ENCODE results near the gene RPTOR.

DNA sequence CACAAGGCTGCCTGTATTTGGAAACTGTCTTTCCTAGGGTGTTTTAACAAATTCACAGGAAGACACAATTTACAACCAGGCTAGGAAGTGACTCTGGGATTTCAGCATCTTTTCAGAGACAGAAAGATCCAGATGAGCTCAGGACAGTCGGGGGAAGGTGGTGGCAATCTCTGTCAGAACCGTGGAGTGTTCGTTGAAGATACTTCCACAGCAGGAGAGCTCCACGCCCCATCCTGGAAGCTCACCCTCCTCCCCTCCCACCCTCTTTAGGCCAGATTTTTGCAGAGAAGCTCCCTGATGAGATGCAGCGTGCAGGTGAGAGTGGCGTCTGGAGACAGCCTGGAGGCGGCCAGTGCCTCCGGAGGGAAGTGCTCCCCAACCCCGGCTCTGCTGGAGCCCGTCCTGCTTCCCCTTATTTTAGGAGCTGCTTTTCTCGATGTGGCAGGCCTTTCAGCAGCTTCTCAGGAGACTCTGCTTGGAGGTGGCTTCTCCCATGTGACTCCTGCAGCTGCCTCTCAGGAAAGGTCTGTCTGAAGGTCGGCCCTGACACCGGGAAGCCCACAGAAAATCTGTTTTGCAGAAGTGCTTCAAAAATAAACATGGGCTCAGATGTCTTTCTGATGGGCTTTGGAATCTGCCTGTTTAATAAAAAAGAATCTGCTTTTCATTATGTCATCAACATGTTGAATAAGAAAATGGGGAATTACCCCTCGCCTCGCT lies 260.6 kb downstream of the RPTOR start:
- TF ChIP-seq, protein P1, sequence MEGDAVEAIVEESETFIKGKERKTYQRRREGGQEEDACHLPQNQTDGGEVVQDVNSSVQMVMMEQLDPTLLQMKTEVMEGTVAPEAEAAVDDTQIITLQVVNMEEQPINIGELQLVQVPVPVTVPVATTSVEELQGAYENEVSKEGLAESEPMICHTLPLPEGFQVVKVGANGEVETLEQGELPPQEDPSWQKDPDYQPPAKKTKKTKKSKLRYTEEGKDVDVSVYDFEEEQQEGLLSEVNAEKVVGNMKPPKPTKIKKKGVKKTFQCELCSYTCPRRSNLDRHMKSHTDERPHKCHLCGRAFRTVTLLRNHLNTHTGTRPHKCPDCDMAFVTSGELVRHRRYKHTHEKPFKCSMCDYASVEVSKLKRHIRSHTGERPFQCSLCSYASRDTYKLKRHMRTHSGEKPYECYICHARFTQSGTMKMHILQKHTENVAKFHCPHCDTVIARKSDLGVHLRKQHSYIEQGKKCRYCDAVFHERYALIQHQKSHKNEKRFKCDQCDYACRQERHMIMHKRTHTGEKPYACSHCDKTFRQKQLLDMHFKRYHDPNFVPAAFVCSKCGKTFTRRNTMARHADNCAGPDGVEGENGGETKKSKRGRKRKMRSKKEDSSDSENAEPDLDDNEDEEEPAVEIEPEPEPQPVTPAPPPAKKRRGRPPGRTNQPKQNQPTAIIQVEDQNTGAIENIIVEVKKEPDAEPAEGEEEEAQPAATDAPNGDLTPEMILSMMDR (IDR thresholded peaks at IDR 0.05; ENCODE audit: extremely low read depth in 1 of 2, insufficient read depth in 1 of 2, low read depth in 1 of 2, low read length in 2 of 2) = no peak
- no peak for TF ChIP-seq POLR2A (IDR thresholded peaks at IDR 0.05; ENCODE audit: low read depth, low read length)
- TF ChIP-seq POLR2AphosphoS5 (IDR thresholded peaks at IDR 0.05; ENCODE audit: insufficient read depth, low read depth, low read length) = no peak

Data from endothelial cell of umbilical vein (primary cell).